Peyer's patch (tissue), 4 donors: Measurements from ENCODE around the gene SMIM20.

Experiments
- CTCF ChIP-seq, 6 experiments: fragments of 450-650 bp in 4 of 6; fragments of 200-600 bp in 2 of 6; sonication (generic) in 1 of 6; IDR thresholded peaks; one replicate each; pipeline ENCODE4 v1.5.1; 2017 to 2019; ENCODE audit warnings: antibody characterized with exemption in 6 of 6, mild to moderate bottlenecking in 3 of 6, moderate library complexity in 1 of 6
- POLR2A ChIP-seq, 2 donors: fragments of 450-650 bp; IDR thresholded peaks; one replicate each; pipeline ENCODE4 v1.5.1; 2017; ENCODE audit warnings: antibody characterized with exemption in 2 of 2, mild to moderate bottlenecking in 2 of 2, moderate library complexity in 2 of 2

- TF ChIP-seq POLR2A (IDR thresholded peaks at IDR 0.05), result no peak
- no peak for TF ChIP-seq CTCF (IDR thresholded peaks at IDR 0.05)
These were observed 36.0 kb downstream of the SMIM20 start for GRCh38 chr4:25949994-25950393.
